Stimulated activated CD4-positive, alpha-beta T cell treated with anti-CD3 and anti-CD28 coated beads, TNF-alpha, amount 100 ng/mL, for 48 hours (primary cell): ENCODE measurements around the gene BMP2K.
"Not testable (repeated sequence)": the region's sequence is repeated elsewhere in the genome, so short reads cannot be mapped to it uniquely, and the experiment has no call there.

Experiments used
- DNase-seq, 3 donors: peaks; one replicate each; pipeline ENCODE4 v3.0.0-alpha.2; 2020; ENCODE audit warnings: low read depth in 3 of 3

Gene BMP2K

GRCh38 chr4:78864405-78865024, 88.4 kb downstream of the BMP2K start:
- no peak for DNase-seq

DNA sequence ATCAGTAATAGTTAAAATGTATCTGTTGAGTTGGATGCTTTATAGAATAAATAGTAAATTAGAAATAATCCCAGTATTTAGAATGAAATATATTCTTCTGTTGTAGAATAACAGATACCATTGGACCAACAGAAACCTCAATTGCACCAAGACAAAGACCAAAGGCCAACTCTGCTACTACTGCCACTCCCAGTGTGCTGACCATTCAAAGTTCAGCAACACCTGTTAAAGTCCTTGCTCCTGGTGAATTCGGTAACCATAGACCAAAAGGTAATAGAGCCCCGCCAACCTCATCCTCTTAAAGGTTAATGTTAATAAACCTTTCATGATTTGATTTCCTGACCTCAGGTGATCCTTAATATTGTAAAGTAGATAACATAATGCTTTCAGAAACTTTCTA, 89.3 kb downstream of the BMP2K start:
- DNase-seq: no peak

- not testable (repeated sequence) for DNase-seq
Observed at GRCh38 chr4:78868712-78869111, 92.6 kb downstream of the BMP2K start.

DNA sequence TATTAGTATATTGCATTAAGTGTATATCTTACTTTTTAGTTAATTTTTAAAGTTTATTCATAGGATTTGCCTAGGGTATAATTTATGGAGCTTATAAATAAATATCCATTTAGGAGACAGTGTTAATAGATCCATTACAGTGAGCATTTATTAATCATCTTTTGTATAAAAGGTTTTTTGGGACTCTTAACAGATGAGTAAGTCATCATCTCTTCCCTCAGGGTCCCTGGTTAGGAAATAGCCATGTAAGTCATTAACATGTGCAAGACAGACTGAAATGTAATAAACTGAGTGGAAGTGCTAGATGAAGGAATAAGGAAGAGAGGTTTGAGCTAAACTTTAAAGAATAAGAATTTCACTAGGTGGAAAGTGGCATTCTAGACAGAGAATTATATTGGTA, 93.9 kb downstream of the BMP2K start:
- no peak for DNase-seq

DNA sequence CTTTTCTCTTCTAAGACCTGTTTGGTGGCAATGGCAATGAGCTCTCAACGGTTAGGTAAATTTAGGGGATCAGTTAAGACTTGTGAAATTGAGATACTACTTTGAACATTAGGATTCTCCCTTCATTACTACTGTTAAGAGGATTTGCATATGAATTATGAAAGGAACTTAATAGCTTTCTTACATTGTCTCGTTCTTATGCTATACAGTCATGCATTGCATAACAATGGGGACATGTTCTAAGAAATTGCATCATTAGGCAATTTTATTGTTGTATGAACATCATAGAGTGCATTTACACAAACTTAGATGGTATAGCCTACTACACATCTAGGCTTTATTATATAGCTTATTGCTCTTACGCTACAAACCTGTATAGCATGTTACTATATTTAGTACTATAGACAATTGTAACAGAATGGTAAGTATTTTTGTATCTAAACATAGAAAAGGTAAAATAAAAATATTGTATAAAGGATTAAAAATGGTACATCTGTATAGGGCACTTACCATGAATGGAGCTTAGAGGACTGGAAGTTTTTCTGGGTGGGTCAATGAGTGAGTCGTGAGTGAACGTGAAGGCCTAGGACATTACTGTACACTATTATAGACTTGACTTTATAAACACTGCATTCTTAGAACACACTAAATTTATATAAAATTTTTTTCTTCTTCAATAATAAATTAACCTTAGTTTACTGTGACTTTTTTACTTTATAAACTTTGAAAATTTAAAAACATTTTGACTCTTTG, 100.6 kb downstream of the BMP2K start:
- no peak for DNase-seq

GRCh38 chr4:78878031-78878430, 101.9 kb downstream of the BMP2K start:
- no peak for DNase-seq

DNA sequence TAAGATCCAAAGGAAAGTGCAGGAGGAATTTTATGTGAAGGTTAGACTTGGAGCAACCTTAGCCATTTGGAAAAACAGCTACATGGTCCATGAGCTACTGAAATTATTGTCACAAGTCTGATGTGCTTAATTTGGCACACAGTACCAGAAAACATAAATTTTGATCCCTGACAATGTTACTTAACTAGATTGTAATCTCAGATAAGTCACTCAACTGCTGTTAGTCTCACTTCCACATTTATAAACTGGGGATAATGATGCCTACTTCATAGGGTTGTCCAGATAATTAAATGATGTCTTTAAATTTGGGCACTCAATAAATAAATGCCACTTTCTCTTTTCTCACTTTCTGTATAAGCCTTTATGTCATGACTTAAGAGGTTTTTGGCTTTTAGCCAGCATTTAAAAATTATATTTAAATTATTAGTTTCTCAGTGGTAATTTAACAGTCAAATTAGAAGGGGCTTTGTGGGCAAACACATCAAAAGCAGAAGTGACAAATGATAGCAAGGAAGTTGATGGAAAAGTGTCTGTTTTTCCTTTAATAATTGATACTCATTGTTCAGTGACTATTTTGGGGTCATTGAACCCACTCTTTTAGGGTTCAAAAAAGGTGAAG, 104.8 kb downstream of the BMP2K start:
- DNase-seq: no peak

GRCh38 chr4:78885598-78885997, 109.4 kb downstream of the BMP2K start:
- no peak for DNase-seq

DNA sequence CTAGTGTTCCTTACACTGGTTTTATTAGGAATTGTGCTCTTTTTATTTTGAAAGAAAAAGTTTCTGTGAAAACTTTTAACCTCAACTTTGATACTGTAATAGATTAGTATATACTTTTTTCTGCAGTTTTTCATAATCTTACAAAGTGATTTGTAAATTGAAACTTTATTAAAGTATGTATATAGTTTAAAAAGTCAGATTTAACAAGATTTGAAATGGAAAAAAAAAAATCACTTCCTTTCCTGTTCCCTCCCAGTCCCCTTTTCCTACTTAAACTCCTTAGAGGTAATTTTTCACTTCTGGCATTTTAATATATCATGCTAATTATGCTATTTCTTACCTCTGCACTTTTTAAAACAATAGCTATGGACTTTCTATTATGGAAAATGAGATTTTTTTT, 113.8 kb downstream of the BMP2K start:
- DNase-seq: no peak

GRCh38 chr4:78899302-78899701, 123.2 kb downstream of the BMP2K start:
- no peak for DNase-seq

DNA sequence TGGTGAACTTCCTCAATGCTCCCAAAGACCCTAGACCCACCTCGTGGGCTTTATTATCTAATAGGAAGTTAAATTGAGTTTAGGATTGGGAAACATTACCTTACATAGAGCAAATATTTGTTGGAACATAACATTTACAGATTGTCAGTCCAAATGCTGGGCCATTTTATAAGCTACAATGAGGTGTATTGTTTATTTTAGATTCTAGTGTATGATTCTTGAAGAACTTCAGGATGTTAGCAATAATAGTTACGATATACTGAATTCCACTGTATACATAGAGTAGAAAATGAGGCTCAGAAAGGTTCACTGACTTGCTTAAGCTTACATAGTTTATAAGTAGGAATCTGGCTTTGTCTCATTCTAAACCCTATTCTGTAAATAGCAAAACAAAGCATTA, 125.7 kb downstream of the BMP2K start:
- DNase-seq: no peak

DNA sequence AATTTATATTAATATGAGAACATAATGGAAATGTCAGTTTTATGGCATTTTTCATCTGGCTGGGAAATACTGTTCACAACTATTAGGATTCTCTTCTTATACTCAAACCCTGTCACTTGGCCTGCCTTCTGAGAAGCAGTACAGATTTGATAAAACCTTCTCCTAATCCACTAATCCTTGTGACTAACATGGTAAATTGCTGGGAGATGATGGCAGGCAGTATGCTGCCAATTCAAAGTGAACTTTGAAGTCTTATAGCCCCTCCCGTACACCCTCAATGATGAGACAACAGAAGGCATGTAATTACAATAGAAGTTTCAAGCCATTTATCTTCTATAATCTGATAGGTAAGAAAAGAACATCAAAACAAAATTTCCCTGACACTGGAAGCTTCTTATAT, 126.1 kb downstream of the BMP2K start:
- DNase-seq: no peak

- DNase-seq: no peak
Observed at GRCh38 chr4:78904143-78904542, 128.0 kb downstream of the BMP2K start.

DNA sequence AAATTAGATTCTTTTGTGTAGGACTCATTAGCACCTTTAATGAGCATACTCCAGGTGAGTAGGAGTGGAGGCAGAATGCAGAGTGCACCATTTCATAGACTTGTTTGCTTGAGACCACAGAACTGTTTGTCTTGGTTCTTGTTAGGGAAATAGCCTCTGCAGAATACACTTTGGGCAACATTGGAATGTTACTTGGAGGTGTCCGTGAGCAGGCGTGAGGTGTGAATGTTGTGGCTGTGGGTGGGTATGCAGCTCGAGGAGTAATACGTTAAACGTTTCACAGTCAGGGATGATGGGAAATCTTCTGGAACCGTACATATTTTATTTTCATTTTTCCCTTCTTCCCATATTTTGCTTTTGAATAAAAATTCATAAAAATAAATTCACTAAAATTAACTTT, 131.5 kb downstream of the BMP2K start:
- DNase-seq: no peak

DNA sequence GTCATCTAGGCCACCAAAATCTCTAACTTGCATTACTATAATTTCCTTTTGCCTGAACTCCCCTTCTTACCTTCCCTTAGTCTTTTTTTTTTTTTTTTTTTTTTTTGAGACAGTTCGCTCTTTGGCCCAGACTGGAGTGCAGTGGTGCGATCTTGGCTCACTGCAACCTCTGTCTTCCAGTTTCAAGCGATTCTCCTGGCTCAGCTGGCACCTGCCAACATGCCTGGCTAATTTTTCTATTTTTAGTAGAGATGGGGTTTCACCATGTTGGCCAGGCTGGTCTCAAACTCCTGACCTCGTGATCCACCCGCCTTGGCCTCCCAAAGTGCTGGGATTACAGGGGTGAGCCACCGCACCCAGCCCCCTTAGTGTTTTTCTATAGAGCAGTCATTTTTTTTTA, 132.8 kb downstream of the BMP2K start:
- not testable (repeated sequence) for DNase-seq

- no peak for DNase-seq
Observed at GRCh38 chr4:78910612-78911011, 134.5 kb downstream of the BMP2K start.

DNA sequence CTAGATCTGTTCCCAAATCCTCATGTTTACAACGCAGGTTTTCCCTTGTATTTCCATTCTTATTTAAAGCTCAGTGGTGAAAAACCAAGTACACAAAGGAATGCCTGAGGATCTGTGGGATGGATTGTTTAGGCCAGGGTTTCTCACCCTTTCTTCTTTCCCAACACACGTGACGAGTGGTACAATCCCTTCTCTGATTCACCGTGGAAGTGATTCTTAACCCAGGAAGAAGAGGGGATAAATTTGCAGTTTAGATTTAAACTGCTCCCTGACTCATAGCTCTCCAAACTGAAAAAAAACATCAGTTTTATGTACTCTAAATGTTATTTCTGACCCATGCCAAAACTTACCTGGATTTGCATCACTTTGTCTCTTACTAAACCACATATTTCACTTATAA, 146.1 kb downstream of the BMP2K start:
- DNase-seq: no peak

DNA sequence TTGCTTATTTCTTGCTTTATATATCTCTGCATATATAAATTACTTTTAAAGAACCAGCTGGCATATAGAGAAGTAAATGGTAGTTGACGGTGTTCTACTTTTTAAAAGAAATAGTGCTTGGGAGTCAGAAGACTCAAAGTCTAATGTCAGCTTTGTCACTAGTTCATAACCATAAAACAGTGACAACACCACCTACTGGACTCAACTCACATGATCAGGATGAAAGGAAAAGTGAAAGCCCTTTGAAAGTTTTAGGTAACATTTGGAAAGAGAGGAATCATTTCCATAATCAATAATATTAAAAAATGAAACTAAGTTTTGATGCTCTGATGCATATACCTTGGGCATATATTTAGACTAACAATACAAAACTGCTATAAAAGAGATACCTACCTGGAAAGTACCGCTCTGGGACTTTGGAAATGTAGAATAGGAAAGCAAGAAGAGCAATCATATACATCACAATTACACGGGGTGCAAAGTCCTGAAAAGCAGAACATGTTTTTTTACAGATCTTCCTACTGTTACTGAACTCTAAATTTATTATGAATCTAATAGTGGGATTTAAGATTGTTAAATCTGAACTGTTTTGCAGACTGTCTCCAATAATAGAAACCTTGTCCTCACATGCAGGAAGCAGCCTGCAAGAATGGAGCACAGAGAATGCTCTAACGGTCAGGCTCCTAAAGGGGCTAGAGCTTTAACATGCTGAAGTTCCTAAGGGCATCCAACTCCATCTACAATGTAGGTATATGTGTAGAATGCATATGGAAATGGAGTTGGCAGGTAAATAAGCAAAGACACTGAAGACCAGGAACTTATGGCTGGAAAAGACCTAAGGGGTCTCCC, 147.5 kb downstream of the BMP2K start:
- DNase-seq: no peak

DNA sequence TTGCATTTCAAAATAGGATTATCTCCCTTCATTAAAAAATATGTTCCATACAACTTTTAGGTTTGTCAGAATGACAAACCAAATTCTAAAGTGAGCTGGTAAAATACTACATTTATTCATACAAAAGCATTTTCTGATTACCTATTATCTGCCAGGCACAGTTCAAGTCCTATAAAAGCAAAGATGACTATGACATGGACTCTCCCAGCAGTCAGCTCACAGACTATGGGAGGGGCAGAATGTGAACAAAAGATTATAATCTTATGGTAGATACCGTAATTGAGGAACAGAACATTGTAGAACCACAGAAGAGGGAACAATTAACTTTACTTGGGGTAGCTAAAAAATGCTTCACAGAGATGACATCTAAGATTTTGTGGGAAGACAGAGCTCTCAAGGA, 150.7 kb downstream of the BMP2K start:
- DNase-seq: no peak

DNA sequence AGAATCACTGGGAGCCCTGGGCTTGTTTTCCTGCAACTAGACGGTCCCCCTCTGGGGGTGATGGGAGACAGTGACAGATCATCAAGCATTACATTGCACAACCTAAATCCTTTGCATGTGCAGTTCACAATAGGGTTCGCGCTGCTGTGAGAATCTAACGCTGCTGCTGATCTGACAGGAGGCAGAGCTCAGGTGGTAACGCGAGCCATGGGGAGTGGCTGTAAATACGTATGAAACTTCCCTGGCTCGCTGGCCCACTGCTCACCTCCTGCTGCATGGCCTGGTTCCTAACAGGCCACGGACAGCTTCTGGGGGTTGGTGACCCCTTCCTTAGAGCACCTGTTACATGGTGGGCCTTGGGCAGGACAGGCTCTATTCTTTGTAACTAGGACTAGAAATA, 152.7 kb downstream of the BMP2K start:
- no peak for DNase-seq

- DNase-seq: no peak
Observed at GRCh38 chr4:78930016-78930629, 154.0 kb downstream of the BMP2K start.

GRCh38 chr4:78936989-78937388, 160.8 kb downstream of the BMP2K start:
- DNase-seq: no peak
